ENCODE results near the gene OGA. TPM values are rescaled to one million over a fixed set of nuclear protein-coding genes. Genes with fewer than 3 reads are reported as not detected.

The OGA gene
- total RNA-seq: 36.9 and 41.5 TPM in 2 replicates

GRCh38 chr10:101818119-101818871, at the start of gene OGA:
TSS of gene OGA (minus strand) at chr10:101818444. CDS start at chr10:101818022, 422 bp downstream.

GRCh38 chr10:101843032-101844021, 25.1 kb upstream of the OGA start, which contains the start of gene KCNIP2:
TSS of gene KCNIP2 (minus strand) at chr10:101843800. CDS start at chr10:101843568, 232 bp downstream.

GRCh38 chr10:101782811-101783735, 35.2 kb downstream of the OGA start, which contains the start of gene NPM3:
TSS of gene NPM3 (minus strand) at chr10:101783446. CDS start at chr10:101783390, 56 bp downstream.

GRCh38 chr10:101775273-101776160, 42.7 kb downstream of the OGA start, which contains the start of gene FGF8:
TSS of gene FGF8 (minus strand) at chr10:101776114. CDS start at chr10:101775900, 214 bp downstream.

Other genes starting within 250 kb of the OGA start
- 16.0 and 17.3 TPM in 2 replicates for gene POLL, start 230.2 kb downstream of the OGA start, total RNA-seq
- gene DPCD, start 230.1 kb downstream of the OGA start, total RNA-seq: 38.6 and 45.8 TPM in 2 replicates
- 14.8 and 15.7 TPM in 2 replicates for gene FBXW4, start 123.3 kb downstream of the OGA start, total RNA-seq
- not detected in 2 replicates for gene FGF8, start 42.3 kb downstream of the OGA start, total RNA-seq
- 58.3 and 62.8 TPM in 2 replicates for gene NPM3, start 35.0 kb downstream of the OGA start, total RNA-seq
- 0.54 and 0.97 TPM in 2 replicates for gene KCNIP2, start 25.4 kb upstream of the OGA start, total RNA-seq
- 5.8 TPM in 2 replicates for gene ARMH3, start 237.7 kb upstream of the OGA start, total RNA-seq
- gene HPS6, start 246.9 kb upstream of the OGA start, total RNA-seq: 37.6 and 38.6 TPM in 2 replicates

All from cardiac atrium fibroblast (primary cell).